NOMO-1 treated with DMSO at 0.1 percent for 48 hours (cell line): ENCODE measurements around the gene PDIA4.
"Not testable (repeated sequence)": the region's sequence is repeated elsewhere in the genome, so short reads cannot be mapped to it uniquely, and the experiment has no call there.

Experiments
- DNase-seq: peaks from one replicate; lab custom pipeline; 2025; ENCODE audit not compliant: unreplicated experiment; lab: John Stamatoyannopoulos, UW

PDIA4 gene

DNA sequence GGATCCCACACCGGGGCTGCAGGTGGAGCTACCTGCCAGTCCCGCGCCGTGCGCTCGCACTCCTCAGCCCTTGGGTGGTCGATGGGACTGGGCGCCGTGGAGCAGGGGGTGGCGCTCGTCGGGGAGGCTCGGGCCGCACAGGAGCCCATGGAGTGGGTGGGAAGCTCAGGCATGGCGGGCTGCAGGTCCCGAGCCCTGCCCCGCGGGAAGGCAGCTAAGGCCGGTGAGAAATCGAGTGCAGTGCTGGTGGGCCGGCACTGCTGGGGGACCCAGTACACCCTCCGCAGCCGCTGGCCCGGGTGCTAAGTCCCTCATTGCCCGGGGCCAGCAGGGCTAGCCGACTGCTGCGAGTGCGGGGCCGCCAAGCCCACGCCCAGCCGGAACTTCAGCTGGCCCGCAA is 10.3 kb upstream of the PDIA4 start:
- DNase-seq, result not testable (repeated sequence)

DNA sequence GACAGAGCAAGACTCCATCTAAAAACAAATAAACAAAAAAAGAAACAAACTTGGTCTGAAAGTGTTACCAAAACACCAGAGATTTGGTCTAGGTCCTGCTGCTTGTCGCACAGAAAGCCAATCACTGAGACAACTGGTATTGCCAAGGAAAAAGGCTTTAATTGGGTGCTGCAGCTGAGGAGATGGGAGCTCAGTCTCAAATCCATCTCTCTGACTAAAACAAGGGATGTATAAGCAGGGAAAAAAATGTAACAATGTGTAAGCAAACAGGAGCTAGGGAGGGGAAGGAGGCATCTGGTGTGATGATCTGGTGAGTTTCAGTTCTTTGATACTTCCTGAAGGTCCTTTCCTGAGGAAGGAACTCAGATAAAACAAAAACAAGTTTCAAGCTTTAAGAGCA is 8.4 kb upstream of the PDIA4 start:
- DNase-seq, result no peak

GRCh38 chr7:149031353-149031910 is 3.1 kb upstream of the PDIA4 start:
- DNase-seq, result no peak

DNA sequence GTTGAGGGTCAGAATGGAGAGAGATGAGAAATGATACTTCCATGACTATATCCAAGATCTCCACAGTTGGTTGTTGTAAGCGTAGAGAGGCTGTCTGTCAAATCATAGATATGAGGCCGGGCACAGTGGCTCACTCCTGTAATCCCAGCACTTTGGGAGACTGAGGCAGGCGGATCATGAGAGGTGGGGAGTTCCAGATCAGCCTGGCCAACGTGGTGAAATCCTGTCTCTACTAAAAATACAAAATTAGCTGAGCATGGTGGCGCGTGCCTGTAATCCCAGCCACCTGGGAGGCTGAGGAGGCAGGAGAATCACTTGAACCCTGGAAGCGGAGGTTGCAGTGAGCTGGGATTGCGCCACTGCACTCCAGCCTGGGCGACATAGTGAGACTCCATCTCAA is 2.1 kb upstream of the PDIA4 start:
- DNase-seq, result not testable (repeated sequence)

GRCh38 chr7:149027611-149028345 is 527 bp downstream of the PDIA4 start:
- DNase-seq, result no peak

DNA sequence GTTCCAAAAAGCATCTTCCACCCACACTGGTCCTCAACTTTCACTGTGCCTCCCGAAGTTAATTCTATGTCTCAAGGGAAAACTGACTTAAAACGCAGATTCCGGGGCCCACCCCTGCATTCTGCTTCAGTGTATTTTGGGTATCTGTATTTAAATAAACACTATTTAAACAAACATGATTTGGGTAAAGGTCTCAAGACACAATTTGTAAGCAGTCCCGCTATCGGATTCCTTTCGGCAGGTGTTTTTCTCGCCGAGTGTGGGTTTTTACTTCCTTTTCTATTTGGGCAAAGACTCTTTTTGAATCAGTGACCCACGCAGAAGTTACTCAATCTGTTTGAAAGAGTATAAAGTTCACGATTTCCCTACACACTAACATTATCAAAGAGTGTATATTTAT is 1.2 kb downstream of the PDIA4 start:
- no peak for DNase-seq

DNA sequence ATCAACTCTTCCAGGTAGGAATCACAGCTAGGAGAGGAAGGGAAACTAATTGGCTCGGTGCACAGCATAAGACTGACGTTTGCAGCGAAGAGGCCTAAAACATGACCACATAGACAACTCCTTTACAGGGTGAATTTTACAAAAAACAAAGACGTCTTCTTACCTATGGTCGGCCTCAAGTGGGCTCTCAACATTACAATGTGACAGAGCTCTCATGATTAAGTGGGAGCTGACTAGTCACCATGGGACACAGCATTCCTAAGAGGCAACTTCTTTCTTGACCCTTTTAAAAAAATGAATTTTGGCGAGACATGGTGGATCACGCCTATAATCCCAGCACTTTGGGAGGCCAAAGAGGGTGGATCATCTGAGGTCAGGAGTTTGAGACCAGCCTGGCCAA is 4.6 kb downstream of the PDIA4 start:
- DNase-seq, result no peak

GRCh38 chr7:149022756-149023360 is 5.4 kb downstream of the PDIA4 start:
- DNase-seq, result no peak

- DNase-seq, result no peak
Observed at GRCh38 chr7:149021725-149022062, 6.6 kb downstream of the PDIA4 start.

DNA sequence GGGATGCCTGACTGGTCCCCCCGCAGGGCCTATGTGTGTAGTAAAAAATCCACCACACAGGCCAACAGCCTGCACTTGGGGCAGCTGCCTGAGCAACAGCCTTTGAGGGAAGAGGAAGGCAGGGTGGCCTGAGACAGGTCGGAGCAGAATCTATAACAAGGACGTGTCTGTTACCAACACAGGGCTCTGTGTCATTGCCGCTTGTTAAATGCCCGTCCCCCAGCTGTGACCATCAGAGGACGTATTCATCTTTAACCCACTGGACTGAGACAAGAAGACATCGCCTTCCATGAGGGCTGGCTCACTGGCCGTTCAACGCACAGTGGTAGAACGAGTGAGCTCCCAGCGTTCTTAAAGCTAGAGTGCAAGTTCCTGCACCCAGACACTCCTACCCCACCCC is 7.8 kb downstream of the PDIA4 start:
- no peak for DNase-seq

DNA sequence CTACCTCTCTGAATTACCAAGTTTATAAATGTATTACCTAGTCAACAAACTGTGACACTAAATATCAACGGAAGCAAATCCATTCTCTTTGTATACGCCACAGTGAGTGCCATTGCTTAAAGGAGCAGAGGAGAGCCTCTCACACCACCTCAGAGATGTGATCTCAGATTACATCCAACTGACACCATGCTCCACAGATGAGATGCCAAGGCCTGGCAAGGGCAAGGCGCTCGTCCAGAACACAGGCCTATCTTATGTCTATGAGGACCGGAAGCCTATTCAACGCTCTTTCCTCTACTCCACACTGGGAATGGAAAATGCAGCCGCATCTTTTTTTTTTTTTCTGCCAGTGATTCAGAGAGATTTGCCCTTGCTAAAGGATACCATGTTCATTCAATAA is 11.4 kb downstream of the PDIA4 start:
- DNase-seq, result no peak

DNA sequence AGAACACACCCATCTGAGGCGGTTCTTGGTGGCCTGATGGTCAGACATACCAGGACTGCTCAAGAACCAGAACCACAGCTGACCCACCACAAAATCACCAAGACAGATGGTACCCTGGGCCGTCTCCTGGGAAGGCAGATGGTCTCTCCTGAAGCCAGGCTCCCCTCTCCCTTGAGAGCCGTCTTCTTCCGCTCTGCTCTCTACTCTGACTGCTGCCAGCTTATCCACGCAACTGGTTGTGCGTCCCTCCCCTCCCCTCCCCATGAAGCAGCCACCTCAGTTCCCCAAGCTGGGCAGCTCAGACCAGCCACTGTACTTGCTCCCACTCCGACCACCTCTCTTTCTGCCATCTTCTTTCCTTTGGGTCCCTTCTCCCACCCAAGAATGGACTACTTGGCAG is 14.0 kb downstream of the PDIA4 start:
- no peak for DNase-seq

- no peak for DNase-seq
Observed at GRCh38 chr7:149013876-149014275, 14.4 kb downstream of the PDIA4 start.

DNA sequence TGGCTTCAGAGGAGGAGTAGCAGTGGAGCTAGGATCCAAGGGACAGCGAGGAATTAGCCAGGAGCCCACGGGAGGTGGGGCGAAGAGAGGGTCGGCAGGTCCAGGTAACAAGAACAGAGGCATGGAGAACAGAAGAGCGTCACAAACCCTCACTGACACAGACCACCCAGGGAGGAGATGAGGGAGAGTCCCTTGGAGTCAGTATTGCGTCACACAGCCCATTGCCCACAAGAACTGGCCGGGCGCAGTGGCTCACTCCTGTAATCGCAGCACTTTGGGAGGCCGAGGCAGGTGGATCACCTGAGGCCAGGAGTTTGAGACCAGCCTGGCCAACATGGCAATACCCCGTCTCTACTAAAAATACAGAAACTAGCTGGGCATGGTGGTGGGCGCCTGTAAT is 15.6 kb downstream of the PDIA4 start:
- not testable (repeated sequence) for DNase-seq

DNA sequence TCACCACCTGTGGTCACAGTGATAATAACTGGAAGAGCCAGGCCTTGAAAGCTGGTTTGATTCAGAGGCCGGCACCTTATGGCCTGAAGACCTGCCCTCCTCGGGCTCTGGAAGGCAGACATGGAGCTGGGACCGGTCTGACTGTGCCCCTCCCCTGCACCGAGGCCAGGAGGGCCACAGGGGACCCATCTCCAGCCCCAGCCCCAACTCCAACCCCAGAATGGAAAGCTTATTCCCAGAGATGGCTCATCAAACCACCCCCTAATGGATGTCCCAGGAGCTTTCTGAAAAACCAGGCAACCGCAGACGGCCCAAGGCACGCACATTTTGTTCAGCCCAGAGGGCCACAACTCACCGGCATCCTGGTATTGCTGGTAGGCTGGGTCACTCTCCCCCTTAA is 16.8 kb downstream of the PDIA4 start:
- no peak for DNase-seq

DNA sequence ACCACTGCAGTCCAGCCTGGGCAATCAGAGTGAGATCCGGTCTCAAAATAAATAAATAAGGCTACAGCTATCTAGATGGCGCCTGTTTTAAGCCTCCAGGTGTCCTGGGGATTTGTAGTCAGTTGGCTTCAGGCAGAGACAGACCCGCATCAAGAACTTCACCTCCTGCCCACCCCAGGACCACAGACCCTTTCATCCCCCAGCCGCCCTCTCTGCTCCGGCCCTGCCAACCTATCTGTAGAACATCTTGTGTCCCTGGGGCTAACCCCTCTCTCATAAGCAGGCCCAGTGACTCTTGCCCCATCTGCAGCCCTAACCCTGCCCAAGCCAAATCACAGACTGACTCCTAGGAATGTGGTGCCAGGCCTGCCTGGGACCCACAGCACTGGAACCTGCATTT is 17.9 kb downstream of the PDIA4 start:
- no peak for DNase-seq

- no peak for DNase-seq
Observed at GRCh38 chr7:149009527-149009926, 18.8 kb downstream of the PDIA4 start.

- DNase-seq, result no peak
Observed at GRCh38 chr7:149007611-149008010, 20.7 kb downstream of the PDIA4 start.

DNA sequence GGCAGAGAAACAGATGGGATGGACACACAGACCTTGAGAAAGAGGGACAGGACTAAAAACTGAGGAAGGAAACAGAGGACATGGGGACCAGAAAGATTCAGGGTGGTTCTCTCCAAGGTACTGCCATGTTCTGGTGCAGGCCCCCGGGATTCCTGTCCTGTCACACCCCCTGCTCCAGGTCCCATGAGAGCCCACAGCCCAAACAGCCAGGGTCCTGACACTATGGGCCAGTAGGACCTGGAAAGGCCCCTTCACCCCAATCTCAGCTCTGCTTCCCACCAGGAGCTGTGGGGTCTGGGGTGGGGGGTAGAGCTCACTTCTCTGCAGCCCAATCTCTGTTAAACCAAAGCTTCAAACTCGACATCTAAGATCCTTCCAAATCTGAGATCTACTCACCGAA is 21.2 kb downstream of the PDIA4 start:
- no peak for DNase-seq

DNA sequence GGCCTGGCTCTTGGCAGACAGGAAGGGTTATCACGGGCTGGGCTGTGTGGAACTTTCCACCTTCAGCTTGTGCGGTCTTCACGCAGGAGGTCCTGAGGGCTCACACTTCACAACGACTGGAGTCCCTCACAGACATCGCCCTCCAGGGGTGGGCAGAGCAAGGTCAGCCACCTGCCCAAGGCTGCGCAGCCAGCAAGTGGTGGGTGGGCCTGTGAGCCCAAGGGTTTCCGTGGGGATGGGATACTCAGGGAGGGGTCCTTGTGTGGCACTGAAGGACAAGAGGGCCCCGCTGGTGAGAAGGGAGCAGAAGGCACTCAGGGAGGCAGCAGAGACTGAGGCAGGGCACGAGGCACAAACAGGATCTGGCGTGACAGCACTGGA is 22.0 kb downstream of the PDIA4 start:
- DNase-seq, result no peak

- peak; percentile 10 for DNase-seq
Observed at GRCh38 chr7:149005427-149006344, 22.6 kb downstream of the PDIA4 start.
